Coronary artery (tissue), 2 donors: ENCODE measurements around the gene CERS5.

Source experiments
- DNase-seq: peaks from one replicate; pipeline ENCODE4 v3.0.0-alpha.2; 2017; ENCODE audit warnings: low spot score
- H3K27ac ChIP-seq, 2 donors: fragments of 200-600 bp; sonication (generic); one replicate each; pipeline ENCODE4 v1.5.1; 2016 to 2019
- H3K4me3 ChIP-seq: fragments of 200-600 bp; sonication (generic); 2 replicates; pipeline ENCODE4 v1.5.1; 2016; ENCODE audit warnings: mild to moderate bottlenecking, moderate library complexity
- TF ChIP-seq, protein P1 (sequence below): fragments of 200-600 bp; sonication (generic); IDR thresholded peaks from one replicate; pipeline ENCODE4 v1.5.1; 2019; ENCODE audit warnings: antibody characterized with exemption

The CERS5 gene

DNA sequence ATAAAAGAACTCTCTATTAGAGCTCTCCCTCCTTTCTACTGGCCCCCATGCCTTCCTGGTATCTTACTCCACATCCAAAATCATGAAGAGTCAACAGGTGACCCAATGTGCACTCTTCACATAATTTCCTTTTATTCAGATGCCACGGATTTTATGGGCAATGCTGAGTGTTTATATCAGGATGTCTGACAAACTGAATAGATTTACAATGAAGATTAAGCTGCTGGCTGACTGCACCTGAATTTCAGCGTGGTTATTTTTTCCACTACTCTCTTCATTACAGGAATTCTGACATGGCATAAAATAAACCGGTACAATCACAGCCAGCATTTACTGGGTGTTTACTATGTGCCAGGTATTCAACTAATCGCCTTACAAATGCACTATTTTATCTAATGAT is 29.4 kb upstream of the CERS5 start:
- TF ChIP-seq, protein P1, sequence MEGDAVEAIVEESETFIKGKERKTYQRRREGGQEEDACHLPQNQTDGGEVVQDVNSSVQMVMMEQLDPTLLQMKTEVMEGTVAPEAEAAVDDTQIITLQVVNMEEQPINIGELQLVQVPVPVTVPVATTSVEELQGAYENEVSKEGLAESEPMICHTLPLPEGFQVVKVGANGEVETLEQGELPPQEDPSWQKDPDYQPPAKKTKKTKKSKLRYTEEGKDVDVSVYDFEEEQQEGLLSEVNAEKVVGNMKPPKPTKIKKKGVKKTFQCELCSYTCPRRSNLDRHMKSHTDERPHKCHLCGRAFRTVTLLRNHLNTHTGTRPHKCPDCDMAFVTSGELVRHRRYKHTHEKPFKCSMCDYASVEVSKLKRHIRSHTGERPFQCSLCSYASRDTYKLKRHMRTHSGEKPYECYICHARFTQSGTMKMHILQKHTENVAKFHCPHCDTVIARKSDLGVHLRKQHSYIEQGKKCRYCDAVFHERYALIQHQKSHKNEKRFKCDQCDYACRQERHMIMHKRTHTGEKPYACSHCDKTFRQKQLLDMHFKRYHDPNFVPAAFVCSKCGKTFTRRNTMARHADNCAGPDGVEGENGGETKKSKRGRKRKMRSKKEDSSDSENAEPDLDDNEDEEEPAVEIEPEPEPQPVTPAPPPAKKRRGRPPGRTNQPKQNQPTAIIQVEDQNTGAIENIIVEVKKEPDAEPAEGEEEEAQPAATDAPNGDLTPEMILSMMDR, result no peak
- Histone ChIP-seq H3K4me3 (no peak overlapping the region), H3K27ac (no peak overlapping the region)
- DNase-seq, result no peak

DNA sequence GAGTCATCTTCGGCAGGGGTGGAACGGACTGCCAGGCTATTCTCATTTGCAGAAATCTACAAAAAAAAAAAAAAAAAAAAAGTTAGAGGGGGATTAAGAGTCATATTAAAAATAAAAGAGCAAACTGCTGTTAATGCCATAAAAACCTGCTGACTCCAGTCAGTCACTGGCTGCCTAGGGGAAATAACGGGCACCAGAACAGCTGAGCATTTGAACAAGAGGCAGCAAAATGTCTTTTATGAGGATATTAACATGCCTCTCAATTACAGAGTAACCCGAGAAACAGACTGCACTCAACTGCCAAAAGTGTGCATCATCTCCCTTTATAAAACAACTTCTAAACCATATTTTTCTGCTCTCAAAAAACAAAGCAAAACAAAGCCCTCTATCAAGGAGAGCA is 28.7 kb upstream of the CERS5 start:
- TF ChIP-seq, protein P1, result no peak
- Histone ChIP-seq H3K4me3 (no peak overlapping the region), H3K27ac (no peak overlapping the region)
- no peak for DNase-seq

- TF ChIP-seq, protein P1, result no peak
- DNase-seq, result no peak
- H3K4me3 ChIP-seq, result no peak overlapping the region
- H3K27ac ChIP-seq, result no peak overlapping the region
These were observed 25.7 kb upstream of the CERS5 start for GRCh38 chr12:50192908-50193307.

- TF ChIP-seq, protein P1, result no peak
- no peak overlapping the region for H3K4me3 ChIP-seq
- no peak for DNase-seq
- H3K27ac ChIP-seq, result no peak overlapping the region
These were observed 25.1 kb upstream of the CERS5 start for GRCh38 chr12:50192236-50192635.

DNA sequence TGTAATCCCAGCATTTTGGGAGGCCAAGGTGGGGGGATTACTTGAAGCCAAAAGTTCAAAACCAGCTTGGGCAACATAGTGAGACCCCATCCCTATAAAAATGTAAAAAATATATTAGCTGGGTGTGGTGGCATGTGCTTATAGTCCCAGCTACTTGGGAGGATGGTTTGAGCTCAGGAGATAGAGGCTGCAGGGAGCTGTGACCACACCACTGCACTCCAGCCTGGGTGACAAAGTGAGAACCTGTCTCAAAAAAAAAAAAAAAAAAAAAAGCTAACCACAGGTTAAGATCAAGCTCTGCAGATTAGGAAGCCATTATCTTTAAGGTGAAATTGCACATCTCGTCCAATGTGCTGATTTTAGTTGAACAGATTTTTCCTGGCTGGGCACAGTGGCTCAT is 23.7 kb upstream of the CERS5 start:
- TF ChIP-seq, protein P1, result no peak
- Histone ChIP-seq H3K27ac (no peak overlapping the region), H3K4me3 (no peak overlapping the region)
- DNase-seq, result no peak

- DNase-seq, result no peak
- Histone ChIP-seq H3K4me3 (no peak overlapping the region), H3K27ac (peak overlapping the region; percentile 62 to 84)
- TF ChIP-seq, protein P1, result no peak
These were observed 21.9 kb upstream of the CERS5 start for GRCh38 chr12:50188875-50189575.

GRCh38 chr12:50188241-50188781 is 21.1 kb upstream of the CERS5 start:
- TF ChIP-seq, protein P1, result no peak
- Histone ChIP-seq H3K27ac (peak overlapping the region; percentile 62 to 84), H3K4me3 (no peak overlapping the region)
- no peak for DNase-seq
